Upper lobe of left lung (tissue), 4 donors: ENCODE data around the gene NUDT13.

Experiments
- CTCF ChIP-seq, 6 experiments: fragments of 450-650 bp in 4 of 6; fragments of 200-600 bp in 2 of 6; sonication (generic) in 2 of 6; IDR thresholded peaks; one replicate each; pipeline ENCODE4 v1.5.1; 2016 to 2019; ENCODE audit warnings: antibody characterized with exemption in 6 of 6
- EP300 ChIP-seq, 4 donors: sonication (generic); formaldehyde crosslinking; IDR thresholded peaks; one replicate each; pipeline ENCODE4 v1.5.1; 2017; ENCODE audit warnings: antibody characterized with exemption in 4 of 4, control low read depth in 2 of 4
- POLR2A ChIP-seq, 4 donors: fragments of 450-650 bp; IDR thresholded peaks; one replicate each; pipeline ENCODE4 v1.5.1; 2016 to 2017; ENCODE audit warnings: antibody characterized with exemption in 4 of 4, mild to moderate bottlenecking in 2 of 4

- TF ChIP-seq CTCF (IDR thresholded peaks at IDR 0.05) (no peak), POLR2A (IDR thresholded peaks at IDR 0.05) (no peak), EP300 (IDR thresholded peaks at IDR 0.05) (no peak)
These were observed 31.3 kb downstream of the NUDT13 start for GRCh38 chr10:73141603-73142002.
